DMS 273 treated with DMSO at 0.1 percent for 48 hours (cell line): Measurements from ENCODE around the gene ARRDC3.
"Not testable (repeated sequence)": the region's sequence is repeated elsewhere in the genome, so short reads cannot be mapped to it uniquely, and the experiment has no call there.

Experiments
- DNase-seq: peaks from one replicate; lab custom pipeline; 2025; lab: John Stamatoyannopoulos, UW

The ARRDC3 gene

GRCh38 chr5:91359962-91360609 is 23.0 kb downstream of the ARRDC3 start:
- DNase-seq, result no peak

GRCh38 chr5:91357806-91358205 is 25.3 kb downstream of the ARRDC3 start:
- no peak for DNase-seq

GRCh38 chr5:91357012-91357634 is 26.0 kb downstream of the ARRDC3 start:
- DNase-seq, result no peak

GRCh38 chr5:91354867-91355266 is 28.2 kb downstream of the ARRDC3 start:
- DNase-seq, result not testable (repeated sequence)

GRCh38 chr5:91352831-91353695 is 30.1 kb downstream of the ARRDC3 start:
- DNase-seq, result no peak

- DNase-seq, result no peak
Observed at GRCh38 chr5:91345461-91345860, 37.7 kb downstream of the ARRDC3 start.

- DNase-seq, result not testable (repeated sequence)
Observed at GRCh38 chr5:91344661-91345200, 38.4 kb downstream of the ARRDC3 start.

GRCh38 chr5:91343916-91344315 is 39.2 kb downstream of the ARRDC3 start:
- no peak for DNase-seq

- not testable (repeated sequence) for DNase-seq
Observed at GRCh38 chr5:91342931-91343330, 40.2 kb downstream of the ARRDC3 start.

GRCh38 chr5:91341154-91341553 is 42.0 kb downstream of the ARRDC3 start:
- DNase-seq, result no peak

GRCh38 chr5:91340532-91340931 is 42.6 kb downstream of the ARRDC3 start:
- DNase-seq, result no peak

- no peak for DNase-seq
Observed at GRCh38 chr5:91339063-91339705, 43.9 kb downstream of the ARRDC3 start.

- DNase-seq, result no peak
Observed at GRCh38 chr5:91332267-91333045, 50.7 kb downstream of the ARRDC3 start.

GRCh38 chr5:91331705-91332104 is 51.4 kb downstream of the ARRDC3 start:
- DNase-seq, result no peak

GRCh38 chr5:91329283-91329682 is 53.8 kb downstream of the ARRDC3 start:
- no peak for DNase-seq

GRCh38 chr5:91328743-91329142 is 54.4 kb downstream of the ARRDC3 start:
- no peak for DNase-seq

GRCh38 chr5:91322981-91323380 is 60.1 kb downstream of the ARRDC3 start:
- not testable (repeated sequence) for DNase-seq

- DNase-seq, result no peak
Observed at GRCh38 chr5:91319667-91320066, 63.5 kb downstream of the ARRDC3 start.

- no peak for DNase-seq
Observed at GRCh38 chr5:91318724-91319123, 64.4 kb downstream of the ARRDC3 start.
